ENCODE results near the gene CCNB2. TPM values are rescaled to one million over a fixed set of nuclear protein-coding genes. Genes with fewer than 3 reads are reported as not detected.

CCNB2 gene
- total RNA-seq, 4 donors from 2014 or later: 1.6 TPM; not detected in 3

DNA sequence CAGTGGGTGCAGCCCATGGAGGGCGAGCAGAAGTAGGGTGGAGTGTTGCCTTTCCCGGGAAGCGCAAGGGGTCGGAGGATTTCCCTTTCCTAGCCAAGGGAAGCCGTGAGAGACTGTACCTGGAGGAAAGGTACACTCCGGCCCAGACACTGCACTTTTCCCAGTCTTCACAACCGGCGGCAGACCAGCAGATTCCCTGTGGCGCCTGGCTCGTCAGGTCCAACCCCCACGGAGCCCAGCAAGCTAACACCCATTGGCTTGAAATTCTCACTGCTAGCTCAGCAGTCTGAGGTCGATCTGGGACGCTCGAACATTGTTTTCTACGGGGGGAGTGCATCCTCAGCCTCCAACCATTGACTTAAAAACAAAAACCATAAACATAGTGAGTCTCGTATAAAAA is 26.5 kb downstream of the CCNB2 start:
- H3K4me1 ChIP-seq: no peaks in the 10 kb centered on the region
- H3K9me3 ChIP-seq: peaks cover 0 to 4% (median 0%) of the 10 kb centered on the region in 4 donors
- WGBS: 98% methylated on average over 16 of the region's 16 CpGs
- DNase-seq (ENCODE audit: extremely low spot score): no peak
- no peak overlapping the region for H3K27ac ChIP-seq (replicated peaks in 1 of 4)
- H3K4me3 ChIP-seq: no peak overlapping the region
- TF ChIP-seq CTCF (IDR thresholded peaks at IDR 0.05) (no peak), POLR2AphosphoS5 (IDR thresholded peaks at IDR 0.05) (no peak), EP300 (IDR thresholded peaks at IDR 0.05) (no peak), POLR2A (IDR thresholded peaks at IDR 0.05; ENCODE audit: low read depth) (no peak)
- H3K27me3 ChIP-seq: no peaks in the 10 kb centered on the region
- peaks cover 12 to 26% (median 17%) of the 10 kb centered on the region in 4 donors for H3K36me3 ChIP-seq
- intact Hi-C loops (cut with DNase I): no loop called here

DNA sequence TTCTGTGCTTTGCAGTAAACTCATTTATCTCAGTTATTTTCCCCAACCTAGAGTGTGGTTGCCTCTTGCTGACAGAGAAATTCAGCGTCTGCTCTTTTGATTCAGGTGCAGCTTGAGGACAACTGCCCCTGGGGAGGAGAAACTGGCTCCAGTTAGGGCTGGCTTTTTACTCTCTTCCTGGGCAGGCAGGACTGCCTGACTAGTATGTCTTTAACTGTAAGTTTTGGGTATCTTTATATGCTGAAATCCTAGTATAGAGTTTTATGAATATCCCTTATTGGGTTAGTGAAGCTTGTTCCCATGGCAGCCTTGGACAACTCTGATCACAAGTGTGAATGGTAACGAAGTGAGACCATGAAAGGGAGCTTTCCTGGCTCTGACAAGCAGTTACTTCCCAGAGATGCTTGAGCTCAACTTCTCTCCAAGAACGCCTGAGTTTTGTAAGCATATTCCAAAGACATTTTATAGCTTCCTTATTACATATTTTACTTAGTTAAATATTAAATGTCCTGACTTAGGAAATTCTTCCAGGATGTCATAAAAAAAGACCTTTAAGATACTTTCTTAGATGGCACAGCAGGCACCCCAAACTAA is 27.1 kb downstream of the CCNB2 start:
- no peak for TF ChIP-seq CTCF (IDR thresholded peaks at IDR 0.05)
- TF ChIP-seq POLR2A (IDR thresholded peaks at IDR 0.05; ENCODE audit: low read depth): no peak
- TF ChIP-seq EP300 (IDR thresholded peaks at IDR 0.05): no peak
- no peak for TF ChIP-seq POLR2AphosphoS5 (IDR thresholded peaks at IDR 0.05)
- Histone ChIP-seq H3K4me1 (no peaks in the 10 kb centered on the region), H3K4me3 (no peak overlapping the region), H3K9me3 (no peaks in the 10 kb centered on the region), H3K27me3 (no peaks in the 10 kb centered on the region), H3K27ac (replicated peaks in 1 of 4) (no peak overlapping the region), H3K36me3 (peaks cover 18 to 32% (median 23%) of the 10 kb centered on the region in 4 donors)
- intact Hi-C loops (cut with DNase I): no loop called here
- WGBS: 93% methylated on average over 3 of the region's 3 CpGs
- no peak for DNase-seq (ENCODE audit: extremely low spot score)

DNA sequence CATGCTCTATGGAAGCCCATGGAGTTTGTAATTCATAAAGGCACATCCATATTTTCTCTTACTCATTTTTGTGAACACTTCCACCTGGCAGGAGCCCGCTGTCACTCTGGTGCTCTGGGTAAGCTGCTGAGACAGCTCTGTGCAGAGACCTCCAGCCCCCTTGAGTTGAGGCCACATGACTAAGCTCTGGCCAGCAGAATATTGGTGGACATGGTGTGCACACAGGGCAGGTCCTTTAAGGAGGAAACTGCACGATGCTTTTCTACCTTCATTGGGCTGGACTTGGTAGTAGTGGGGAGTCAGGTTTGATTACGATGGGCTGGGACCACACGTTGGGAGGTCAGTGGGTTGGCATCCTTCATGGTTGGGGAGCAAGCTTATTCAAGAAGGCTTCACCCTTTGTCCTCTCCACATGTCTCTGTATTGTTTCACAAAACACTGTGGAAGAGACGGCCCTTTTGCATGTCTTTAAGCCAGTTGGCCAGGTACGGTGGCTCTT is 29.0 kb downstream of the CCNB2 start:
- Histone ChIP-seq H3K27me3 (no peaks in the 10 kb centered on the region), H3K27ac (replicated peaks in 1 of 4) (no peak overlapping the region), H3K4me3 (no peak overlapping the region), H3K36me3 (peaks cover 30 to 51% (median 36%) of the 10 kb centered on the region in 4 donors), H3K4me1 (no peaks in the 10 kb centered on the region), H3K9me3 (no peaks in the 10 kb centered on the region)
- TF ChIP-seq CTCF (IDR thresholded peaks at IDR 0.05) (no peak), POLR2A (IDR thresholded peaks at IDR 0.05; ENCODE audit: low read depth) (no peak), POLR2AphosphoS5 (IDR thresholded peaks at IDR 0.05) (no peak), EP300 (IDR thresholded peaks at IDR 0.05) (no peak)
- 95% methylated on average over 6 of the region's 6 CpGs for WGBS
- DNase-seq (ENCODE audit: extremely low spot score): no peak
- intact Hi-C loops (cut with DNase I): no loop called here

GRCh38 chr15:59137566-59137965 is 32.6 kb downstream of the CCNB2 start:
- Histone ChIP-seq H3K36me3 (peaks cover 30 to 58% (median 41%) of the 10 kb centered on the region in 4 donors), H3K4me3 (no peak overlapping the region), H3K9me3 (no peaks in the 10 kb centered on the region), H3K4me1 (peaks cover 0 to 5% (median 0%) of the 10 kb centered on the region in 4 donors), H3K27me3 (no peaks in the 10 kb centered on the region), H3K27ac (replicated peaks in 1 of 4) (no peak overlapping the region)
- WGBS: 58% methylated on average over 2 of the region's 2 CpGs
- intact Hi-C loops (cut with DNase I): no loop called here
- no peak for DNase-seq (ENCODE audit: extremely low spot score)
- no peak for TF ChIP-seq CTCF (IDR thresholded peaks at IDR 0.05)
- TF ChIP-seq POLR2AphosphoS5 (IDR thresholded peaks at IDR 0.05): no peak
- TF ChIP-seq EP300 (IDR thresholded peaks at IDR 0.05): no peak
- TF ChIP-seq POLR2A (IDR thresholded peaks at IDR 0.05; ENCODE audit: low read depth): no peak

All from esophagus muscularis mucosa (tissue), 4 donors.